GM12878 (cell line): Measurements from ENCODE around the gene LDB2. TPM values are rescaled to one million over a fixed set of nuclear protein-coding genes. Genes with fewer than 3 reads are reported as not detected.

Experiments used
- ATAC-seq: fragments of 200-7000 bp; cut with Tn5 transposase; 3 replicates; pipeline ENCODE4 v1.9.1; 2020; ENCODE audit warnings: mild to moderate bottlenecking, moderate library complexity
- BruUV-seq: library from RNA; stranded (reverse); fragments of 400-500 nt; replicated peaks from 2 replicates; lab custom pipeline; 2021; lab: Mats Ljungman, UMichigan
- CTCF ChIA-PET: fragments of 300-600 bp; sonication (Branson Sonifier 250); formaldehyde crosslinking; extraction: SDS; loops from one replicate; lab custom pipeline; 2021; ENCODE audit warnings: inconsistent platforms; lab: Yijun Ruan, JAX
- POLR2A ChIA-PET: fragments of 350-600 bp; formaldehyde crosslinking; extraction: SDS; loops from one replicate; lab custom pipeline; 2021; ENCODE audit warnings: inconsistent platforms; lab: Charles Lee
- RAD21 ChIA-PET: fragments of 300-600 bp; sonication (Branson Sonifier 250); formaldehyde crosslinking; loops from one replicate; lab custom pipeline; 2023; ENCODE audit warnings: antibody characterized with exemption; ENCODE audit not compliant: unreplicated experiment; lab: Charles Lee
- SMC1A ChIA-PET: fragments of 300-600 bp; sonication (Branson Sonifier 250); formaldehyde crosslinking; loops from one replicate; lab custom pipeline; 2023; ENCODE audit not compliant: unreplicated experiment, uncharacterized antibody; lab: Charles Lee
- DNase-seq: peaks from one replicate; pipeline ENCODE4 v3.0.0-alpha.2; 2011; ENCODE audit warnings: low read depth, low spot score
- FAIRE-seq: peaks from 3 replicates; lab custom pipeline; 2011; peaks lifted over from hg19 to GRCh38; lab: Jason Lieb, UNC
- H2AFZ ChIP-seq: 2 replicates; pipeline ENCODE4 v1.6.0; 2011; ENCODE audit warnings: low read depth, low read length, control low read depth; ENCODE audit not compliant: control insufficient read depth
- H3K27ac ChIP-seq: 2 replicates; pipeline ENCODE4 v1.5.1; 2011; ENCODE audit warnings: control low read depth; ENCODE audit not compliant: control insufficient read depth, insufficient read depth
- H3K27me3 ChIP-seq, 2 experiments: replicated peaks in 1 of 2; 2 replicates each; pipeline versions ENCODE4 v1.6.0 to v1.6.1; 2011; ENCODE audit warnings: low read length in 1 of 2; ENCODE audit not compliant: control insufficient read depth in 2 of 2, insufficient read depth in 2 of 2
- H3K36me3 ChIP-seq, 2 experiments: 2 replicates each; pipeline ENCODE4 v1.5.1; 2011; ENCODE audit warnings: low read length in 1 of 2; ENCODE audit not compliant: control insufficient read depth in 2 of 2, insufficient read depth in 2 of 2
- H3K4me1 ChIP-seq: 2 replicates; pipeline ENCODE4 v1.6.1; 2011; ENCODE audit warnings: mild to moderate bottlenecking, low read length, moderate library complexity, mixed read lengths; ENCODE audit not compliant: control insufficient read depth, insufficient read depth
- H3K4me2 ChIP-seq: 2 replicates; pipeline ENCODE4 v1.6.0; 2011; ENCODE audit warnings: control low read depth; ENCODE audit not compliant: control insufficient read depth, insufficient read depth
- H3K4me3 ChIP-seq: fragments of 200-600 bp; sonication (generic); 2 replicates; pipeline ENCODE4 v1.5.1; 2016
- H3K79me2 ChIP-seq: 2 replicates; pipeline ENCODE4 v1.6.0; 2011; ENCODE audit warnings: low read length; ENCODE audit not compliant: control insufficient read depth, insufficient read depth
- H3K9ac ChIP-seq: 2 replicates; pipeline ENCODE4 v1.8.0; 2011; ENCODE audit warnings: low read length, control low read depth, mixed read lengths; ENCODE audit not compliant: control insufficient read depth, insufficient read depth
- H3K9me3 ChIP-seq: replicated peaks from 3 replicates; pipeline ENCODE4 v1.5.1; 2011; ENCODE audit warnings: mild to moderate bottlenecking, low read length; ENCODE audit not compliant: control insufficient read depth, insufficient read depth
- H4K20me1 ChIP-seq: 2 replicates; pipeline ENCODE4 v1.6.0; 2011; ENCODE audit not compliant: control insufficient read depth, insufficient read depth
- ASH2L ChIP-seq: fragments of 300-600, 200-600 bp; sonication (generic); IDR thresholded peaks from 2 replicates; pipeline ENCODE4 v1.6.1; 2017; ENCODE audit warnings: low read depth, mild to moderate bottlenecking, borderline replicate concordance
- BACH1 ChIP-seq: fragments of 450-650 bp; IDR thresholded peaks from 2 replicates; pipeline ENCODE4 v1.6.1; 2017; ENCODE audit warnings: mild to moderate bottlenecking, borderline replicate concordance
- CBFB ChIP-seq: IDR thresholded peaks from 2 replicates; pipeline ENCODE4 v1.6.1; 2016; ENCODE audit warnings: antibody characterized with exemption, low read depth
- CEBPZ ChIP-seq: fragments of 150-350 bp; IDR thresholded peaks from 2 replicates; pipeline ENCODE4 v1.6.1; 2016; ENCODE audit warnings: low read depth, low read length
- CHD1 ChIP-seq: IDR thresholded peaks from 2 replicates; pipeline ENCODE4 v1.6.1; 2012; ENCODE audit warnings: low read depth, low read length, improper control_type of control experiment
- CREB1 ChIP-seq: IDR thresholded peaks from 2 replicates; pipeline ENCODE4 v1.6.1; 2012; ENCODE audit warnings: low read depth, mild to moderate bottlenecking, inconsistent platforms
- E2F8 ChIP-seq: fragments of 450-650 bp; IDR thresholded peaks from 2 replicates; pipeline ENCODE4 v1.6.1; 2018; ENCODE audit warnings: mild to moderate bottlenecking, low read depth, moderate library complexity; ENCODE audit not compliant: partially characterized antibody
- KDM1A ChIP-seq: fragments of 200-600 bp; sonication (generic); IDR thresholded peaks from 2 replicates; pipeline ENCODE4 v1.6.1; 2016; ENCODE audit warnings: borderline replicate concordance
- MYB ChIP-seq: fragments of 150-350 bp; IDR thresholded peaks from 2 replicates; pipeline ENCODE4 v1.6.1; 2014; ENCODE audit warnings: mild to moderate bottlenecking, low read depth, low read length, borderline replicate concordance
- NFIC ChIP-seq: IDR thresholded peaks from 2 replicates; pipeline ENCODE4 v1.6.1; 2012; ENCODE audit warnings: low read depth, mild to moderate bottlenecking, inconsistent platforms, low read length, moderate library complexity
- RELB ChIP-seq: fragments of 450-650 bp; IDR thresholded peaks from 2 replicates; pipeline ENCODE4 v1.6.1; 2017; ENCODE audit warnings: low read depth, mild to moderate bottlenecking, moderate library complexity
- SMC3 ChIP-seq: IDR thresholded peaks from 2 replicates; pipeline ENCODE4 v1.6.1; 2011; ENCODE audit warnings: low read length, improper control_type of control experiment, borderline replicate concordance
- YBX1 ChIP-seq: fragments of 450-650 bp; IDR thresholded peaks from 2 replicates; pipeline ENCODE4 v1.6.1; 2016; ENCODE audit warnings: antibody characterized with exemption
- ZNF384 ChIP-seq: IDR thresholded peaks from 2 replicates; pipeline ENCODE4 v1.6.1; 2012; ENCODE audit warnings: low read depth, mild to moderate bottlenecking, low read length, improper control_type of control experiment, borderline replicate concordance
- WGBS: methylation state at CpG from one replicate; pipeline ENCODE4 v1.1.6; 2016; ENCODE audit warnings: low lambda C conversion rate; ENCODE audit not compliant: insufficient replicate concordance, insufficient coverage; ENCODE audit errors: missing lambda C conversion rate; 5-methylcytosine and 5-hydroxymethylcytosine counted together
- in situ Hi-C: fragments of 300-500 bp; cut with MboI; formaldehyde crosslinking; loops from 9 replicates; pipeline ENCODE4 v1.14.3; 2018; ENCODE audit warnings: mixed read lengths
- intact Hi-C: fragments of 100-400 bp; cut with micrococcal nuclease; formaldehyde crosslinking; loops from one replicate; pipeline ENCODE4 v1.14.2; 2022; ENCODE audit not compliant: unreplicated experiment
- polyA plus RNA-seq, 11 experiments: library from polyadenylated mRNA; depleted of rRNA in 4 of 11; unstranded in 6 of 11; stranded (reverse) in 5 of 11; fragments of >200 nt; fragmentation: Nextera tagmentation in 4 of 11; fragmentation: Illumina TruSeq in 1 of 11; extraction: Ambion mirVana in 4 of 11; extraction: Trizol in 1 of 11; gene quantifications; 1 replicate in 1 of 11; 2 replicates in 10 of 11; pipeline versions ENCODE4 v1.2.1 to v1.2.3, GENCODE V29; 2011 to 2016; ENCODE audit warnings: inconsistent platforms in 2 of 11, missing spikeins in 2 of 11, low read depth in 1 of 11
- total RNA-seq, 4 experiments: library from RNA; depleted of rRNA in 3 of 4; stranded (reverse); fragments of >200 nt in 3 of 4; fragmentation: Illumina TruSeq in 1 of 4; extraction: Trizol in 1 of 4; gene quantifications; 2 replicates each; pipeline versions ENCODE4 v1.2.1 to v1.2.3, GENCODE V29; 2013 to 2021

Gene LDB2
- total and polyA plus RNA-seq, 10 of the 15 experiments (the other 5 are each of a cell fraction or from before 2014, with no cell fraction given), result 0.15 TPM; not detected in 9

- POLR2A ChIA-PET, result no interaction called here
- Histone ChIP-seq H3K36me3 (no peaks in the 10 kb centered on the region), H3K4me2 (no peak overlapping the region), H3K9ac (no peak overlapping the region), H4K20me1 (no peaks in the 10 kb centered on the region), H3K27ac (no peak overlapping the region), H3K4me1 (no peaks in the 10 kb centered on the region), H3K9me3 (no peaks in the 10 kb centered on the region), H3K79me2 (no peaks in the 10 kb centered on the region), H3K4me3 (no peak overlapping the region), H2AFZ (no peak overlapping the region), H3K27me3 (no peaks in the 10 kb centered on the region)
- ATAC-seq (no peak), DNase-seq (no peak), FAIRE-seq (no peak)
- in situ Hi-C loops, result no loop called here
- 11% methylated on average over 4 of the region's 4 CpGs for WGBS
- intact Hi-C loops, result no loop called here
- RAD21 ChIA-PET, result no interaction called here
- CTCF ChIA-PET, result no interaction called here
- BruUV-seq, result no TSS peak
- no peak for TF ChIP-seq CEBPZ
- TF ChIP-seq ZNF384, result no peak
- no peak for TF ChIP-seq ASH2L
- TF ChIP-seq CREB1, result no peak
- no peak for TF ChIP-seq MYB
- TF ChIP-seq E2F8, result no peak
- no peak for TF ChIP-seq NFIC
- no peak for TF ChIP-seq YBX1
- no peak for TF ChIP-seq KDM1A
- TF ChIP-seq BACH1, result no peak
- no peak for TF ChIP-seq RELB
- TF ChIP-seq CHD1, result no peak
- no peak for TF ChIP-seq CBFB
- TF ChIP-seq SMC3, result no peak
- SMC1A ChIA-PET, result no interaction called here
These were observed 305.1 kb downstream of the LDB2 start for GRCh38 chr4:16593386-16593785.
